Measurements from ENCODE around the gene JTB.

DNA sequence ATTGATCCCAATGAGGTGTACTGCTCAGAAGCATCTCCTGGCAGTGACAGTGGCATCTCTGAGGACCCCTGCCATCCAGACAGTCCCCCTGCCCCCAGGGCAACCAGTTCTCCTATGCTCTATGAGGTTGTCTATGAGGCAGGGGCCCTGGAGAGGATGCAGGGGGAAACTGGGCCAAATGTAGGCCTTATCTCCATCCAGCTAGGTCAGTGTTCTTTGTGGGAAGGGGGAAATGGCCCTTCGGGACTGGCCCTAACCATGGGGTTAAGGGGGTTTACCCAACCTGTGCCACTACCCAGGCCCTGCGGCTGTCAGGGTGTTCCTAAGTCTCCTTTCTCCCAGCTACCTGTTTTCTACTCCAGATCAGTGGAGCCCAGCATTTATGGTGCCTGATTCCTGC lies 8.5 kb downstream of the JTB start:
- TF ChIP-seq TAF1 (IDR thresholded peaks at IDR 0.05; ENCODE audit: low read depth) (no peak), EP300 (IDR thresholded peaks at IDR 0.05; ENCODE audit: borderline replicate concordance) (no peak), REST (IDR thresholded peaks at IDR 0.05; ENCODE audit: low read depth) (no peak), ZBTB7A (IDR thresholded peaks at IDR 0.05; ENCODE audit: low read depth) (no peak)
- TF ChIP-seq, protein P1, sequence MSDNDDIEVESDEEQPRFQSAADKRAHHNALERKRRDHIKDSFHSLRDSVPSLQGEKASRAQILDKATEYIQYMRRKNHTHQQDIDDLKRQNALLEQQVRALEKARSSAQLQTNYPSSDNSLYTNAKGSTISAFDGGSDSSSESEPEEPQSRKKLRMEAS (IDR thresholded peaks at IDR 0.05): no peak
